Measurements from ENCODE around the gene SPTBN4. TPM values are rescaled to one million over a fixed set of nuclear protein-coding genes. Genes with fewer than 3 reads are reported as not detected.
A peak's percentile ranks its signal among the peaks of the same experiment; 100 is the strongest.
"Not testable (repeated sequence)": the region's sequence is repeated elsewhere in the genome, so short reads cannot be mapped to it uniquely, and the experiment has no call there.

Gene SPTBN4
- total RNA-seq, 6 experiments from 2014 or later = 0.17 to 0.96 (median 0.54) TPM

GRCh38 chr19:40556953-40557530, 90.2 kb downstream of the SPTBN4 start:
- peaks cover 52% of the 10 kb centered on the region for H3K27me3 Mint-ChIP-seq (ENCODE audit: insufficient read depth)
- no peaks in the 10 kb centered on the region for H3K4me1 Mint-ChIP-seq (ENCODE audit: low read depth)
- DNase-seq = no peak
- H3K9me3 Mint-ChIP-seq = no peaks in the 10 kb centered on the region
- no peaks in the 10 kb centered on the region for H3K36me3 Mint-ChIP-seq (ENCODE audit: low read depth)
- TF ChIP-seq, protein P1, sequence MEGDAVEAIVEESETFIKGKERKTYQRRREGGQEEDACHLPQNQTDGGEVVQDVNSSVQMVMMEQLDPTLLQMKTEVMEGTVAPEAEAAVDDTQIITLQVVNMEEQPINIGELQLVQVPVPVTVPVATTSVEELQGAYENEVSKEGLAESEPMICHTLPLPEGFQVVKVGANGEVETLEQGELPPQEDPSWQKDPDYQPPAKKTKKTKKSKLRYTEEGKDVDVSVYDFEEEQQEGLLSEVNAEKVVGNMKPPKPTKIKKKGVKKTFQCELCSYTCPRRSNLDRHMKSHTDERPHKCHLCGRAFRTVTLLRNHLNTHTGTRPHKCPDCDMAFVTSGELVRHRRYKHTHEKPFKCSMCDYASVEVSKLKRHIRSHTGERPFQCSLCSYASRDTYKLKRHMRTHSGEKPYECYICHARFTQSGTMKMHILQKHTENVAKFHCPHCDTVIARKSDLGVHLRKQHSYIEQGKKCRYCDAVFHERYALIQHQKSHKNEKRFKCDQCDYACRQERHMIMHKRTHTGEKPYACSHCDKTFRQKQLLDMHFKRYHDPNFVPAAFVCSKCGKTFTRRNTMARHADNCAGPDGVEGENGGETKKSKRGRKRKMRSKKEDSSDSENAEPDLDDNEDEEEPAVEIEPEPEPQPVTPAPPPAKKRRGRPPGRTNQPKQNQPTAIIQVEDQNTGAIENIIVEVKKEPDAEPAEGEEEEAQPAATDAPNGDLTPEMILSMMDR (IDR thresholded peaks at IDR 0.05) = no peak
- H3K4me3 Mint-ChIP-seq = no peak overlapping the region
- no peak overlapping the region for H3K27ac Mint-ChIP-seq

DNA sequence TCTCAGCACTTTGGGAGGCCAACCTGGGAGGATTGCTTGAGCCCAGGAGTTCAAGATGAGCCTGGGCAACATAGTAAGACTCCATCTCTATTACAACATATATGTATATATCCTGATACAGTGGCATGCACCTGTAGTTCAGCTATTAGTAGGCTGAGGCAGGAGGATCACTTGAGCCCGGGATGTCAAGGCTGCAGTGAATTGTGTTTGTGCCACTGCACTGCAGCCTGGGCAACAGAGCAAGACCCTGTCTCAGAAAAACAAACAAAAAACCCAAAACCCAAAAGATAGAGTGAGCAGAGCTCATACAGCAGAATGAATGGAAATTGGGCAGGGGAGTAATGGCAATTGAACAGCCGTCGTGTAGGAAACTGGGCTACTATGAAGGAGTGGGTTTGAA, 92.6 kb downstream of the SPTBN4 start:
- DNase-seq = no peak
- Mint-ChIP-seq H3K27me3 (ENCODE audit: insufficient read depth) (peaks cover 40% of the 10 kb centered on the region), H3K4me1 (ENCODE audit: low read depth) (no peaks in the 10 kb centered on the region), H3K4me3 (no peak overlapping the region), H3K36me3 (ENCODE audit: low read depth) (no peaks in the 10 kb centered on the region), H3K27ac (no peak overlapping the region), H3K9me3 (no peaks in the 10 kb centered on the region)
- TF ChIP-seq, protein P1 (IDR thresholded peaks at IDR 0.05) = no peak

DNA sequence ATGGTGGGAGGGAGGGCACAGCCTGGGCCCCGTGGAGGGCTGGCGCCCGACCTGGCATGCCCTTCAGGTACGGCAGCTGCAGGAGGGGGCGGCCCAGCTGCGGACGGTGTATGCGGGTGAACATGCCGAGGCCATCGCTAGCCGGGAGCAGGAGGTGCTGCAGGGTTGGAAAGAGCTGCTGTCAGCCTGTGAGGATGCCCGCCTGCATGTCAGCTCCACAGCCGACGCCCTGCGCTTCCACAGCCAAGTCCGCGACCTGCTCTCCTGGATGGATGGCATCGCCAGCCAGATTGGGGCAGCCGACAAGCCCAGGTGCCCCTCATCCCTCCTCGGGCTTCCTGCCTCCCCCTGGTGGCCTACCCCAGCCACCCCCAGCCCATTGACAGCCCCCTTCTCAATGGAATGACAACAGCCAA, 93.3 kb downstream of the SPTBN4 start:
- H3K36me3 Mint-ChIP-seq (ENCODE audit: low read depth) = no peaks in the 10 kb centered on the region
- TF ChIP-seq, protein P1 (IDR thresholded peaks at IDR 0.05) = 0 out of 2 replicates have a peak, but pooled peaks have one; percentile 9
- no peaks in the 10 kb centered on the region for H3K9me3 Mint-ChIP-seq
- no peak overlapping the region for H3K4me3 Mint-ChIP-seq
- no peak overlapping the region for H3K27ac Mint-ChIP-seq
- no peak for DNase-seq
- H3K27me3 Mint-ChIP-seq (ENCODE audit: insufficient read depth) = peaks cover 37% of the 10 kb centered on the region
- H3K4me1 Mint-ChIP-seq (ENCODE audit: low read depth) = no peaks in the 10 kb centered on the region

GRCh38 chr19:40561947-40562346, 95.1 kb downstream of the SPTBN4 start:
- no peak overlapping the region for H3K27ac Mint-ChIP-seq
- peaks cover 35% of the 10 kb centered on the region for H3K27me3 Mint-ChIP-seq (ENCODE audit: insufficient read depth)
- TF ChIP-seq, protein P1 (IDR thresholded peaks at IDR 0.05) = no peak
- no peaks in the 10 kb centered on the region for H3K36me3 Mint-ChIP-seq (ENCODE audit: low read depth)
- no peaks in the 10 kb centered on the region for H3K9me3 Mint-ChIP-seq
- no peak overlapping the region for H3K4me3 Mint-ChIP-seq
- H3K4me1 Mint-ChIP-seq (ENCODE audit: low read depth) = no peaks in the 10 kb centered on the region
- no peak for DNase-seq

- H3K27ac Mint-ChIP-seq; H3K9me3 Mint-ChIP-seq; H3K4me3 Mint-ChIP-seq; H3K36me3 Mint-ChIP-seq (ENCODE audit: low read depth); H3K4me1 Mint-ChIP-seq (ENCODE audit: low read depth); DNase-seq: not testable (repeated sequence)
- H3K27me3 Mint-ChIP-seq (ENCODE audit: insufficient read depth) = peaks cover 31% of the 10 kb centered on the region
Observed at GRCh38 chr19:40564535-40564934, 97.7 kb downstream of the SPTBN4 start.

DNA sequence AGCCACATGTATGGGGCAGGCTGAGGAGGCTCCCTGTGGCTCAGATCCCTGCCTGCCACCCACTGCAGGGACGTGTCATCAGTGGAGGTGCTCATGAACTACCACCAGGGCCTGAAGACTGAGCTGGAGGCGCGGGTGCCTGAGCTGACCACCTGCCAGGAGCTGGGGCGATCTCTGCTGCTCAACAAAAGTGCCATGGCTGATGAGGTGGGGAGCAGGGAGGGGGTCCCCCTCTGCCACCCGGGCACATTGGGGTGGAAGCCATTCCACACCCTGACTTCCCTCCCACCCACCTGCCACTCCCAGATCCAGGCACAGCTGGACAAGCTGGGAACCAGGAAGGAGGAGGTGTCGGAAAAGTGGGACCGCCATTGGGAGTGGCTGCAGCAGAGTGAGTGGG, 98.6 kb downstream of the SPTBN4 start:
- DNase-seq = no peak
- TF ChIP-seq, protein P1 (IDR thresholded peaks at IDR 0.05) = no peak
- no peaks in the 10 kb centered on the region for H3K36me3 Mint-ChIP-seq (ENCODE audit: low read depth)
- peaks cover 17% of the 10 kb centered on the region for H3K4me1 Mint-ChIP-seq (ENCODE audit: low read depth)
- H3K27ac Mint-ChIP-seq = no peak overlapping the region
- H3K9me3 Mint-ChIP-seq = no peaks in the 10 kb centered on the region
- H3K27me3 Mint-ChIP-seq (ENCODE audit: insufficient read depth) = peaks cover 27% of the 10 kb centered on the region
- H3K4me3 Mint-ChIP-seq = no peak overlapping the region

Measured in HFFc6 (cell line).